GM12892 (cell line): ENCODE data around the gene SLC36A4.

Experiments used
- DNase-seq: peaks from one replicate; pipeline ENCODE4 v3.0.0; 2011; ENCODE audit not compliant: insufficient read length
- FAIRE-seq: peaks from 2 replicates; lab custom pipeline; 2011; peaks lifted over from hg19 to GRCh38; lab: Jason Lieb, UNC
- POLR2A ChIP-seq: IDR thresholded peaks from 2 replicates; pipeline ENCODE4 v1.6.1; 2011; ENCODE audit warnings: low read depth, low read length, control low read depth
- POLR2AphosphoS5 ChIP-seq: IDR thresholded peaks from 2 replicates; pipeline ENCODE4 v1.6.1; 2011; ENCODE audit warnings: low read depth, low read length, control low read depth
- TAF1 ChIP-seq: IDR thresholded peaks from 2 replicates; pipeline ENCODE4 v1.6.1; 2011; ENCODE audit warnings: low read depth, mild to moderate bottlenecking, control low read depth, low read length, borderline replicate concordance

The SLC36A4 gene

GRCh38 chr11:93219440-93219839 lies 21.6 kb upstream of the SLC36A4 start:
- TF ChIP-seq POLR2A (no peak), TAF1 (no peak), POLR2AphosphoS5 (no peak)
- DNase-seq: no peak
- peak; percentile 57 for FAIRE-seq

GRCh38 chr11:93216511-93217101 lies 18.8 kb upstream of the SLC36A4 start:
- no peak for FAIRE-seq
- no peak for DNase-seq
- TF ChIP-seq TAF1 (no peak), POLR2A (no peak), POLR2AphosphoS5 (no peak)

GRCh38 chr11:93213622-93214021 lies 15.8 kb upstream of the SLC36A4 start:
- no peak for DNase-seq
- FAIRE-seq: no peak
- TF ChIP-seq POLR2AphosphoS5 (no peak), TAF1 (no peak), POLR2A (no peak)

GRCh38 chr11:93212094-93212493 lies 14.3 kb upstream of the SLC36A4 start:
- DNase-seq (no peak), FAIRE-seq (no peak)

GRCh38 chr11:93209466-93209865 lies 11.7 kb upstream of the SLC36A4 start:
- no peak for TF ChIP-seq POLR2A
- TF ChIP-seq TAF1: no peak
- no peak for TF ChIP-seq POLR2AphosphoS5
- no peak for FAIRE-seq
- no peak for DNase-seq

More at GRCh38 chr11:93212094-93212493, 14.3 kb upstream of the SLC36A4 start:
- TF ChIP-seq POLR2AphosphoS5 (no peak), TAF1 (no peak), POLR2A (no peak)

GRCh38 chr11:93208663-93209270 lies 11.0 kb upstream of the SLC36A4 start:
- TF ChIP-seq POLR2A: no peak
- TF ChIP-seq POLR2AphosphoS5: no peak
- no peak for TF ChIP-seq TAF1
- no peak for DNase-seq
- peak; percentile 21 for FAIRE-seq

GRCh38 chr11:93199616-93200015 lies 1.8 kb upstream of the SLC36A4 start:
- TF ChIP-seq TAF1 (no peak), POLR2A (no peak), POLR2AphosphoS5 (no peak)
- no peak for DNase-seq
- FAIRE-seq: no peak

- no peak for FAIRE-seq
- TF ChIP-seq TAF1 (no peak), POLR2A (no peak), POLR2AphosphoS5 (no peak)
- DNase-seq: no peak
Observed at GRCh38 chr11:93198215-93198845, 539 bp upstream of the SLC36A4 start.

GRCh38 chr11:93196816-93197379 lies 893 bp downstream of the SLC36A4 start:
- DNase-seq (no peak), FAIRE-seq (no peak)
- TF ChIP-seq POLR2AphosphoS5 (no peak), TAF1 (no peak), POLR2A (no peak)

- FAIRE-seq: peak; percentile 56
- no peak for DNase-seq
Observed at GRCh38 chr11:93194673-93195291, 3.0 kb downstream of the SLC36A4 start.

GRCh38 chr11:93193731-93194130 lies 4.1 kb downstream of the SLC36A4 start:
- no peak for FAIRE-seq
- DNase-seq: no peak
- TF ChIP-seq TAF1 (no peak), POLR2A (no peak), POLR2AphosphoS5 (no peak)

More at GRCh38 chr11:93194673-93195291, 3.0 kb downstream of the SLC36A4 start:
- no peak for TF ChIP-seq TAF1
- no peak for TF ChIP-seq POLR2AphosphoS5
- TF ChIP-seq POLR2A: no peak

GRCh38 chr11:93192163-93192562 lies 5.6 kb downstream of the SLC36A4 start:
- FAIRE-seq (no peak), DNase-seq (no peak)
- TF ChIP-seq POLR2AphosphoS5 (no peak), POLR2A (no peak), TAF1 (no peak)
